Gastrocnemius medialis (tissue), 4 donors: ENCODE measurements around the gene CRYBB1. TPM values are rescaled to one million over a fixed set of nuclear protein-coding genes. Genes with fewer than 3 reads are reported as not detected.

ENCODE experiments used
- ATAC-seq, 2 donors: fragments of 150-250 bp; one replicate each; pipeline ENCODE4 v1.9.1; 2016
- DNase-seq, 2 donors: peaks; one replicate each; pipeline ENCODE4 v3.0.0-alpha.2; 2019
- H3K27ac ChIP-seq, 4 donors: fragments of 200-600 bp; sonication (generic); 1 replicate in 1 of 4; 2 replicates in 3 of 4; pipeline ENCODE4 v1.5.1; 2016 to 2018; ENCODE audit warnings: mild to moderate bottlenecking in 2 of 4, moderate library complexity in 1 of 4
- H3K27me3 ChIP-seq, 3 donors: fragments of 200-600 bp; sonication (generic) in 2 of 3; 1 replicate in 1 of 3; 2 replicates in 2 of 3; pipeline versions ENCODE4 v1.5.1 to v1.6.0; 2016 to 2019; ENCODE audit warnings: mild to moderate bottlenecking in 1 of 3, moderate library complexity in 1 of 3
- H3K36me3 ChIP-seq, 2 donors: fragments of 200-600 bp; sonication (generic) in 1 of 2; one replicate each; pipeline ENCODE4 v1.5.1; 2017 to 2018
- H3K4me1 ChIP-seq, 2 donors: fragments of 200-600 bp; sonication (generic) in 1 of 2; one replicate each; pipeline ENCODE4 v1.5.1; 2016 to 2017; ENCODE audit warnings: mild to moderate bottlenecking in 2 of 2
- H3K4me3 ChIP-seq, 4 donors: fragments of 200-600 bp; sonication (generic) in 3 of 4; 1 replicate in 1 of 4; 2 replicates in 3 of 4; pipeline ENCODE4 v1.5.1; 2016 to 2019; ENCODE audit warnings: mild to moderate bottlenecking in 2 of 4
- H3K9me3 ChIP-seq, 3 donors: fragments of 200-600 bp; sonication (generic) in 2 of 3; 1 replicate in 1 of 3; 2 replicates in 2 of 3; pipeline ENCODE4 v1.5.1; 2016 to 2019
- POLR2A ChIP-seq, 2 donors: fragments of 450-650 bp; IDR thresholded peaks; one replicate each; pipeline ENCODE4 v1.6.1; 2017; ENCODE audit warnings: antibody characterized with exemption in 2 of 2, mild to moderate bottlenecking in 2 of 2, moderate library complexity in 2 of 2
- in situ Hi-C, 4 donors: fragments of 200-750 bp; cut with MboI; loops; one replicate each; pipeline versions ENCODE4 v1.15.0 to v1.8.0; 2017; ENCODE audit warnings: low sequenced_read_pairs in 4 of 4
- intact Hi-C: fragments of 100-400 bp; cut with DNase I; formaldehyde crosslinking; loops from one replicate; pipeline ENCODE4 v1.15.1; 2023; ENCODE audit warnings: low total_unique reads
- total RNA-seq, 4 donors: library from RNA; depleted of rRNA; stranded (reverse); fragments of >200 nt; gene quantifications; one replicate each; pipeline versions ENCODE4 v1.1.0 to v1.2.3, GENCODE V29; 2016
- TF ChIP-seq, protein P1 (sequence below), 5 experiments: fragments of 450-650 bp in 3 of 5; fragments of 200-600 bp in 2 of 5; sonication (generic) in 2 of 5; IDR thresholded peaks in 4 of 5; conservative IDR thresholded peaks in 1 of 5; 1 replicate in 4 of 5; 2 replicates in 1 of 5; pipeline ENCODE4 v1.5.1; 2016 to 2019; ENCODE audit warnings: antibody characterized with exemption in 5 of 5, mild to moderate bottlenecking in 3 of 5, moderate library complexity in 3 of 5

Gene CRYBB1
- total RNA-seq, 4 donors from 2014 or later, result 0.97 TPM; not detected in 3

DNA sequence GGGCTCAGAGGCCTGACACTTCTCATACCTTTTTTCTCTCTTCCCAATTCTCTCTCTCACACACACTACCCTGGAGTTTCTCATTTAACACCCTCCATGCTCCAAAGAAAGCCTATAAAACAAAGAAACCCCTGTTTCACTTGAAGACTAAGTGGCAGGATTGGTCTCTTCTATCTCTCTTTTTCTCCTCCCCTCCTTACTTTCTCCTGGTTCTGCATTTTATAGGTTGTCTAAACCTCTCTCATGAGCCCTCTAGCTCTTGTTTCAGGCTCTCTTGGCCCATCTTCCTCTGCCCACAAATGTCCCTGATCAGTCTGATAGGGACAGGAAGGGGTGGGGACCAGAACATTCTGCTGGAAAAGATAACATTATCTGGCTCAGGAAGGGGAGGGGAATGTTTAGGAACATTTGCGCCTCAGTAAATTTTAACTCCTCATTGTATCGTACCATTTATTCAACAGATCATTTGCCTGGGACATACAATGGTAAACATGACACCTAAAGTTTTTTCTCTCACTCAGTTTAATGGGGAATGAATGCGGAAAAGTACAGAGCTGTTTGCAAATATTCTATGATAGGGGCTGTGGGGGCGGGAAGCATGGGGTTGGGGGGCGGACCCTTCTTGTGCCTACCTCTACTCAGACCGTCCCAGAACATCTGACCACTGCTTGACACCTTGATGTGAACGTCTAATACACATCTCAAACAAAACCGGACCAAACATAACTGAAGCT is 14.8 kb upstream of the CRYBB1 start:
- H3K36me3 ChIP-seq, result no peaks in the 10 kb centered on the region
- TF ChIP-seq, protein P1, sequence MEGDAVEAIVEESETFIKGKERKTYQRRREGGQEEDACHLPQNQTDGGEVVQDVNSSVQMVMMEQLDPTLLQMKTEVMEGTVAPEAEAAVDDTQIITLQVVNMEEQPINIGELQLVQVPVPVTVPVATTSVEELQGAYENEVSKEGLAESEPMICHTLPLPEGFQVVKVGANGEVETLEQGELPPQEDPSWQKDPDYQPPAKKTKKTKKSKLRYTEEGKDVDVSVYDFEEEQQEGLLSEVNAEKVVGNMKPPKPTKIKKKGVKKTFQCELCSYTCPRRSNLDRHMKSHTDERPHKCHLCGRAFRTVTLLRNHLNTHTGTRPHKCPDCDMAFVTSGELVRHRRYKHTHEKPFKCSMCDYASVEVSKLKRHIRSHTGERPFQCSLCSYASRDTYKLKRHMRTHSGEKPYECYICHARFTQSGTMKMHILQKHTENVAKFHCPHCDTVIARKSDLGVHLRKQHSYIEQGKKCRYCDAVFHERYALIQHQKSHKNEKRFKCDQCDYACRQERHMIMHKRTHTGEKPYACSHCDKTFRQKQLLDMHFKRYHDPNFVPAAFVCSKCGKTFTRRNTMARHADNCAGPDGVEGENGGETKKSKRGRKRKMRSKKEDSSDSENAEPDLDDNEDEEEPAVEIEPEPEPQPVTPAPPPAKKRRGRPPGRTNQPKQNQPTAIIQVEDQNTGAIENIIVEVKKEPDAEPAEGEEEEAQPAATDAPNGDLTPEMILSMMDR (IDR thresholded peaks at IDR 0.05 in 4 of 5, conservative IDR thresholded peaks at IDR 0.05 in 1 of 5), result no peak
- no peak for TF ChIP-seq POLR2A (IDR thresholded peaks at IDR 0.05)
- peaks cover 0 to 3% of the 10 kb centered on the region in 2 donors for H3K4me1 ChIP-seq
- H3K27me3 ChIP-seq, result no peaks in the 10 kb centered on the region
- ATAC-seq, result peak; percentile 56 to 86
- in situ Hi-C loops, result no loop called here
- H3K27ac ChIP-seq, result peak overlapping the region; percentile 57 to 69 (median 63)
- intact Hi-C loops, result no loop called here
- DNase-seq, result no peak
- no peak overlapping the region for H3K4me3 ChIP-seq
- no peaks in the 10 kb centered on the region for H3K9me3 ChIP-seq

DNA sequence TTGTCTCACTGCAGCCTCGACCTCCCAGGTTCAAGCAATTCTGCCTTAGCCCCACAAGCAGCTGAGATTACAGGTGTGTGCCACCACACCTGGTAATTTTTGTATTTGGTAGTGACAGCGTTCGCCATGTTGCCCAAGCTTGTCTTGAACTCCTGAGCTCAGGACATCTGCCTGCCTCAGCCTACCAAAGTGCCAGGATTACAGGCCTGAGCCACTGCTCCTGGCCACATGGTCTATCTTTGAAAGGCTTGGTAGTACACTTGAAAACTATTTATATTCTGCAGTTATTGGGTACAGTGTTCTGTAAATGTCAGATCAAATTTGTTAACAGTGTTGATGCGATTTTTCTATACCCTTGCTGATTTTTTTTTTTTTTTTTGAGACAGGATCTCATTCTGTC is 13.5 kb upstream of the CRYBB1 start:
- no peak for DNase-seq
- no peaks in the 10 kb centered on the region for H3K27me3 ChIP-seq
- ATAC-seq, result no peak
- intact Hi-C loops (no loop called here), in situ Hi-C loops (no loop called here)
- no peak overlapping the region for H3K4me3 ChIP-seq
- TF ChIP-seq POLR2A (IDR thresholded peaks at IDR 0.05), result no peak
- TF ChIP-seq, protein P1 (IDR thresholded peaks at IDR 0.05 in 4 of 5, conservative IDR thresholded peaks at IDR 0.05 in 1 of 5), result no peak
- H3K4me1 ChIP-seq, result peaks cover 0 to 3% of the 10 kb centered on the region in 2 donors
- H3K9me3 ChIP-seq, result no peaks in the 10 kb centered on the region
- H3K36me3 ChIP-seq, result no peaks in the 10 kb centered on the region
- no peak overlapping the region for H3K27ac ChIP-seq

DNA sequence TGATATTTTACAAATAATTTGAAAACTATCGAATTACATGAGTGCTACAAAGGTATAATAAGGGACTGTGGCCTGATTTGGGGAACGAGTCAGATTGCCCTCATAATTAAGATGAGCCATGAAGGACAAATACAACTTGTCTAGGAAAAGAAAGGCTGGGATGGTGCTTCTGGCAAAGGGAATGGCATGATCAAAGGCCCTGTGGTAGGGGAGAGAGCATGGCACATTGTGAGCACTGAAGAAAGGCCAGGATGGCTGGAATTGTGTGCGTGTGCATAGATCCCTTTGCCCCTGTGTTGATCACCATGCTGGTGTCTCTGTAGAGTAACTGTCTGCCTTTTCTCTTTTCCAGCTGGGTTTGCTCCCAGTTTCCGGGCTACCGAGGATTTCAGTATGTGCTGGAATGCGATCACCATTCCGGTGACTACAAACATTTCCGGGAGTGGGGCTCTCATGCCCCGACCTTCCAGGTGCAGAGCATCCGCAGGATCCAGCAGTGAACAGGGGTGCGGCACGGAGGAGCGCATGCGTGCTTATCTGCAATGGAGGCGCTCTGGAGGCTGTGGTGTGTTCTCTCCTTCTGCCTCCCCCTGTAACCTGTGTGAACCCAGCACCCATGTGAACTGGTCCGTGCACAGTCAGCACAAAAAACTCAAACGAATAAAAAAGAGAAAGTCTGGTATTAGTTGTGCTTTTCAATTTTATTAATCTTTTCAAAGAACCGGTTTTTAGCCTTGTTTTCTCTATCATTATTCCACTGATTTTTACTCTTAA is 12.3 kb upstream of the CRYBB1 start:
- in situ Hi-C loops, result no loop called here
- no peaks in the 10 kb centered on the region for H3K9me3 ChIP-seq
- TF ChIP-seq POLR2A (IDR thresholded peaks at IDR 0.05), result no peak
- TF ChIP-seq, protein P1 (IDR thresholded peaks at IDR 0.05 in 4 of 5, conservative IDR thresholded peaks at IDR 0.05 in 1 of 5), result no peak

DNA sequence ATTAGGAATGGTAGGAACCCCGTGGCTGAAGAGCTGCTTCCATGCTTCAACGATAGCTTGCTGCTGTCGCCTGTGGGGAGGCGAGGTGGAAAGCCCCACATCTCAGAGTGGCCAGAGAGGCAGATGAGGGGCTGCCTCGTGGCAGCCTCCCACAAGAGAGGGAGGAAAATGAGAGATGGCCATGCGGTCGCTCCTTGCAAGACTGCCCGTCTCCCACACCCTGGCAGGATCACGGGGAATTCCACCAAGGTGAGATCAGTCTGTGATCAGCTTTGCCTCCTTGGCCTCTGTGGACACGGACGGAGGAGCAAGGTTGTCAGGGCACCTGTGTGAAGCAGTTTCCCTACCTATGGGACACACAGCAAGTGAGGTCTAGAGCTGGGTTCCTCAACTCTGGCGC is 7.0 kb upstream of the CRYBB1 start:
- Histone ChIP-seq H3K27ac (no peak overlapping the region), H3K9me3 (no peaks in the 10 kb centered on the region), H3K36me3 (no peaks in the 10 kb centered on the region), H3K27me3 (no peaks in the 10 kb centered on the region), H3K4me1 (no peaks in the 10 kb centered on the region), H3K4me3 (no peak overlapping the region)
- in situ Hi-C loops (no loop called here), intact Hi-C loops (no loop called here)
- ATAC-seq (no peak), DNase-seq (no peak)
- TF ChIP-seq POLR2A (IDR thresholded peaks at IDR 0.05), result no peak
- TF ChIP-seq, protein P1 (IDR thresholded peaks at IDR 0.05 in 4 of 5, conservative IDR thresholded peaks at IDR 0.05 in 1 of 5), result no peak

More for the DNA sequence above, 12.3 kb upstream of the CRYBB1 start:
- Histone ChIP-seq H3K36me3 (no peaks in the 10 kb centered on the region), H3K4me3 (no peak overlapping the region), H3K27ac (no peak overlapping the region), H3K4me1 (peaks cover 0 to 3% of the 10 kb centered on the region in 2 donors), H3K27me3 (no peaks in the 10 kb centered on the region)
- DNase-seq, result no peak
- no peak for ATAC-seq
- intact Hi-C loops, result no loop called here
